H9 (cell line): ENCODE measurements around the gene FSHR. TPM values are rescaled to one million over a fixed set of nuclear protein-coding genes. Genes with fewer than 3 reads are reported as not detected.

ENCODE experiments used
- DNase-seq: peaks from one replicate; pipeline ENCODE4 v3.0.0-alpha.2; 2017
- H2AFZ ChIP-seq: one replicate; pipeline ENCODE4 v1.6.1; 2013; ENCODE audit warnings: mild to moderate bottlenecking, low read length, control low read depth, moderate library complexity
- H2AK5ac ChIP-seq: 2 replicates; pipeline ENCODE4 v1.6.1; 2013; ENCODE audit warnings: low read length, control low read depth, mixed read lengths; ENCODE audit not compliant: insufficient read length
- H2BK120ac ChIP-seq: one replicate; pipeline ENCODE4 v1.6.1; 2013; ENCODE audit warnings: low read depth, mild to moderate bottlenecking, low read length, control low read depth, inconsistent platforms; ENCODE audit not compliant: poor library complexity, severe bottlenecking
- H2BK12ac ChIP-seq: 2 replicates; pipeline ENCODE4 v1.6.1; 2013; ENCODE audit warnings: low read length, control low read depth, mixed read lengths, low read depth; ENCODE audit not compliant: insufficient read length
- H2BK15ac ChIP-seq: 2 replicates; pipeline ENCODE4 v1.6.1; 2013; ENCODE audit warnings: low read depth, low read length, control low read depth
- H2BK20ac ChIP-seq: one replicate; pipeline ENCODE4 v1.6.1; 2013; ENCODE audit warnings: low read depth, mild to moderate bottlenecking, low read length, control low read depth, inconsistent platforms; ENCODE audit not compliant: poor library complexity, severe bottlenecking
- H2BK5ac ChIP-seq: 2 replicates; pipeline ENCODE4 v1.6.1; 2013; ENCODE audit warnings: low read length, control low read depth, mixed read lengths; ENCODE audit not compliant: insufficient read length
- H3K14ac ChIP-seq: 2 replicates; pipeline ENCODE4 v1.6.1; 2013; ENCODE audit warnings: low read length, control low read depth; ENCODE audit not compliant: insufficient read depth
- H3K18ac ChIP-seq: 2 replicates; pipeline ENCODE4 v1.6.1; 2013; ENCODE audit warnings: low read depth, mild to moderate bottlenecking, mixed read lengths, low read length, control low read depth; ENCODE audit not compliant: insufficient read length
- H3K23ac ChIP-seq: 2 replicates; pipeline ENCODE4 v1.6.1; 2013; ENCODE audit warnings: low read length, control low read depth, mixed read lengths, low read depth; ENCODE audit not compliant: insufficient read length
- H3K23me2 ChIP-seq: 2 replicates; pipeline ENCODE4 v1.6.1; 2013; ENCODE audit warnings: low read depth, mild to moderate bottlenecking, mixed read lengths, low read length, control low read depth; ENCODE audit not compliant: insufficient read length, poor library complexity, severe bottlenecking
- H3K27ac ChIP-seq: 2 replicates; pipeline ENCODE4 v1.5.1; 2013; ENCODE audit warnings: low read length, control low read depth, mixed read lengths, low read depth; ENCODE audit not compliant: insufficient read length
- H3K27me3 ChIP-seq: 2 replicates; pipeline ENCODE4 v1.6.1; 2013; ENCODE audit warnings: low read length, control low read depth, inconsistent platforms; ENCODE audit not compliant: insufficient read depth
- H3K4ac ChIP-seq: 2 replicates; pipeline ENCODE4 v1.6.1; 2013; ENCODE audit warnings: low read depth, mild to moderate bottlenecking, control low read depth, inconsistent platforms, low read length, moderate library complexity
- H3K4me1 ChIP-seq: 2 replicates; pipeline ENCODE4 v1.6.1; 2013; ENCODE audit warnings: low read length, control low read depth, inconsistent platforms; ENCODE audit not compliant: insufficient read depth
- H3K4me2 ChIP-seq: 2 replicates; pipeline ENCODE4 v1.6.1; 2013; ENCODE audit warnings: low read length, control low read depth, mixed read lengths; ENCODE audit not compliant: insufficient read length, insufficient read depth
- H3K56ac ChIP-seq: 2 replicates; pipeline ENCODE4 v1.6.1; 2013; ENCODE audit warnings: low read depth, mild to moderate bottlenecking, mixed read lengths, low read length, control low read depth; ENCODE audit not compliant: insufficient read length
- H3K79me1 ChIP-seq: 2 replicates; pipeline ENCODE4 v1.6.1; 2013; ENCODE audit warnings: low read depth, mild to moderate bottlenecking, moderate library complexity, low read length, control low read depth, inconsistent platforms; ENCODE audit not compliant: insufficient read depth, poor library complexity, severe bottlenecking
- H3K79me2 ChIP-seq: 2 replicates; pipeline ENCODE4 v1.6.1; 2013; ENCODE audit warnings: low read length, control low read depth, inconsistent platforms; ENCODE audit not compliant: insufficient read depth
- H3K9ac ChIP-seq: 2 replicates; pipeline ENCODE4 v1.6.1; 2013; ENCODE audit warnings: low read length, control low read depth, mixed read lengths; ENCODE audit not compliant: insufficient read length; ENCODE audit errors: extremely low read depth
- H3K9me3 ChIP-seq: one replicate; pipeline ENCODE4 v1.6.1; 2013; ENCODE audit warnings: low read depth, low read length, inconsistent platforms; ENCODE audit not compliant: control insufficient read depth
- H3T11ph ChIP-seq: one replicate; pipeline ENCODE4 v1.6.1; 2013; ENCODE audit warnings: mild to moderate bottlenecking, low read length, control low read depth, inconsistent platforms
- H4K20me1 ChIP-seq: one replicate; pipeline ENCODE4 v1.6.1; 2013; ENCODE audit not compliant: control insufficient read depth, insufficient read length, insufficient read depth
- H4K5ac ChIP-seq: 2 replicates; pipeline ENCODE4 v1.6.1; 2013; ENCODE audit warnings: low read depth, mild to moderate bottlenecking, mixed read lengths, low read length, control low read depth; ENCODE audit not compliant: insufficient read length
- H4K8ac ChIP-seq: replicated peaks from 2 replicates; pipeline ENCODE4 v1.6.1; 2013; ENCODE audit warnings: low read length, control low read depth, mixed read lengths, low read depth; ENCODE audit not compliant: insufficient read length
- H4K91ac ChIP-seq: 2 replicates; pipeline ENCODE4 v1.6.1; 2013; ENCODE audit warnings: low read depth, mild to moderate bottlenecking, moderate library complexity, mixed read lengths, low read length, control low read depth; ENCODE audit not compliant: insufficient read length
- H3K27ac Mint-ChIP-seq, 3 experiments: 2 replicates in 2 of 3; 3 replicates in 1 of 3; pipeline ENCODE4 v1.8.0; 2020 to 2021; ENCODE audit warnings: mixed read lengths in 3 of 3, mild to moderate bottlenecking in 1 of 3, moderate library complexity in 1 of 3
- H3K27me3 Mint-ChIP-seq: 2 replicates; pipeline ENCODE4 v1.8.0; 2021; ENCODE audit warnings: low read depth, mild to moderate bottlenecking, moderate library complexity, mixed read lengths
- H3K36me3 Mint-ChIP-seq, 3 experiments: 2 replicates in 2 of 3; 3 replicates in 1 of 3; pipeline ENCODE4 v1.8.0; 2020 to 2021; ENCODE audit warnings: low read depth in 3 of 3, mixed read lengths in 3 of 3; ENCODE audit not compliant: insufficient read depth in 1 of 3
- H3K4me1 Mint-ChIP-seq, 2 experiments: 2 replicates each; pipeline ENCODE4 v1.8.0; 2020; ENCODE audit warnings: mixed read lengths in 2 of 2
- H3K4me3 Mint-ChIP-seq, 2 experiments: 2 replicates in 1 of 2; 3 replicates in 1 of 2; pipeline ENCODE4 v1.8.0; 2020 to 2021; ENCODE audit warnings: mild to moderate bottlenecking in 2 of 2, mixed read lengths in 2 of 2, moderate library complexity in 1 of 2
- H3K9me3 Mint-ChIP-seq, 2 experiments: 2 replicates in 1 of 2; 3 replicates in 1 of 2; pipeline ENCODE4 v1.8.0; 2020; ENCODE audit warnings: mild to moderate bottlenecking in 2 of 2, mixed read lengths in 2 of 2, moderate library complexity in 1 of 2
- WGBS: extraction: QIAGEN DNeasy Blood & Tissue Kit; methylation state at CpG from one replicate; pipeline ENCODE4 v1.1.7; 2013; ENCODE audit warnings: missing lambda C conversion rate, low lambda C conversion rate, mixed read lengths; ENCODE audit not compliant: insufficient read length; ENCODE audit errors: extremely low coverage; 5-methylcytosine and 5-hydroxymethylcytosine counted together
- total RNA-seq: library from RNA; stranded (reverse); gene quantifications from 2 replicates; pipeline ENCODE4 v1.2.1, GENCODE V29; 2021
- TF ChIP-seq, protein P1 (sequence below): fragments of 200-600 bp; sonication (generic); conservative IDR thresholded peaks from 3 replicates; pipeline ENCODE4 v1.8.0; 2021; ENCODE audit warnings: antibody characterized with exemption, mild to moderate bottlenecking

Gene FSHR
- total RNA-seq, 1 experiment from 2014 or later = not detected

GRCh38 chr2:48946449-48947048 lies 207.8 kb downstream of the FSHR start:
- H3K9ac ChIP-seq = no peak overlapping the region

More at GRCh38 chr2:48946449-48947048, 207.8 kb downstream of the FSHR start:
- H3K4ac ChIP-seq = no peak overlapping the region
- no peak overlapping the region for H3K14ac ChIP-seq
- Mint-ChIP-seq H3K4me3 (no peak overlapping the region), H3K4me1 (peaks cover 3% of the 10 kb centered on the region in 2 experiments), H3K9me3 (no peaks in the 10 kb centered on the region), H3K27ac (no peak overlapping the region), H3K27me3 (no peaks in the 10 kb centered on the region), H3K36me3 (no peaks in the 10 kb centered on the region)
- H3K23me2 ChIP-seq = no peaks in the 10 kb centered on the region
- H2BK12ac ChIP-seq = no peak overlapping the region
- no peak overlapping the region for H2AFZ ChIP-seq
- no peak overlapping the region for H4K5ac ChIP-seq
- H2BK15ac ChIP-seq = no peak overlapping the region
- no peak overlapping the region for H3K18ac ChIP-seq
- no peak overlapping the region for H2BK5ac ChIP-seq
- no peak overlapping the region for H3K4me2 ChIP-seq
- no peaks in the 10 kb centered on the region for H3K27me3 ChIP-seq
- TF ChIP-seq, protein P1, sequence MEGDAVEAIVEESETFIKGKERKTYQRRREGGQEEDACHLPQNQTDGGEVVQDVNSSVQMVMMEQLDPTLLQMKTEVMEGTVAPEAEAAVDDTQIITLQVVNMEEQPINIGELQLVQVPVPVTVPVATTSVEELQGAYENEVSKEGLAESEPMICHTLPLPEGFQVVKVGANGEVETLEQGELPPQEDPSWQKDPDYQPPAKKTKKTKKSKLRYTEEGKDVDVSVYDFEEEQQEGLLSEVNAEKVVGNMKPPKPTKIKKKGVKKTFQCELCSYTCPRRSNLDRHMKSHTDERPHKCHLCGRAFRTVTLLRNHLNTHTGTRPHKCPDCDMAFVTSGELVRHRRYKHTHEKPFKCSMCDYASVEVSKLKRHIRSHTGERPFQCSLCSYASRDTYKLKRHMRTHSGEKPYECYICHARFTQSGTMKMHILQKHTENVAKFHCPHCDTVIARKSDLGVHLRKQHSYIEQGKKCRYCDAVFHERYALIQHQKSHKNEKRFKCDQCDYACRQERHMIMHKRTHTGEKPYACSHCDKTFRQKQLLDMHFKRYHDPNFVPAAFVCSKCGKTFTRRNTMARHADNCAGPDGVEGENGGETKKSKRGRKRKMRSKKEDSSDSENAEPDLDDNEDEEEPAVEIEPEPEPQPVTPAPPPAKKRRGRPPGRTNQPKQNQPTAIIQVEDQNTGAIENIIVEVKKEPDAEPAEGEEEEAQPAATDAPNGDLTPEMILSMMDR = peak; percentile 96
- no CpG with 5 or more reads among the region's 2 CpGs for whole genome bisulfite sequencing
- no peak overlapping the region for H3K27ac ChIP-seq
- H2BK20ac ChIP-seq = no peak overlapping the region
- no peak overlapping the region for H2AK5ac ChIP-seq
- H3K4me1 ChIP-seq = no peaks in the 10 kb centered on the region
- H2BK120ac ChIP-seq = no peak overlapping the region
- H3K79me2 ChIP-seq = no peaks in the 10 kb centered on the region
- no peak overlapping the region for H3T11ph ChIP-seq
- H4K8ac ChIP-seq = no peak overlapping the region
- H3K9me3 ChIP-seq = no peaks in the 10 kb centered on the region
- no peaks in the 10 kb centered on the region for H4K20me1 ChIP-seq
- no peak overlapping the region for H3K56ac ChIP-seq
- peak; percentile 38 for DNase-seq
- H3K79me1 ChIP-seq = no peaks in the 10 kb centered on the region
- no peak overlapping the region for H3K23ac ChIP-seq
- no peak overlapping the region for H4K91ac ChIP-seq
